A549 treated with Mapracorat at 1 μM for 4 hours (cell line): ENCODE results near the gene OR52N1. TPM values are rescaled to one million over a fixed set of nuclear protein-coding genes. Genes with fewer than 3 reads are reported as not detected.

Experiments used
- total RNA-seq: library from RNA; stranded (reverse); fragments of 200-300 nt; extraction: Qiagen RNA extraction; gene quantifications from 5 replicates; pipeline ENCODE4 v1.2.3, GENCODE V29; 2022

The OR52N1 gene
- total RNA-seq, result not detected in 5 replicates

DNA sequence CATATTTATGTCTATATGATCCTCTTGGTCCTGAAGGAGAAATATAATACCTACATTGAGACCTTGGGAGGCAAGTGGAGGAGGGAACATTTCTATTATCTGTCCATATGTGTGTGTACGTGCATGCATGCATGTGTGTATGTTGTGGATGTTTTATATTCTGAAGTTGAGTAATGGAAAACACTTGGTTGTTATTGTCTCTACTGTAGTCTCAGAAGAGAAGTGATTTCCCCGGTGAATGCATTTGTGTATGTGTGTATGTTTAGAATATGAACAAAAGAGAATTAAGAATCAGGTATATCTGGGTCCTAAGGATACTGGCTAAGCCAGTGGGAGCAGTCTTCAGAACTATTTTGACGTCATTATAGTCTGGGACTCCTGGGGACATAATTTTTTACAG is at the start of gene OR52N1:
TSS of gene OR52N1 (minus strand) at position 101 of the 400 bp plus-strand sequence. CDS start 2,449 bp downstream, outside the sequence.

GRCh38 chr11:5808500-5809121 is 17.5 kb upstream of the OR52N1 start, which contains the start of gene OR52N2:
TSS of gene OR52N2 (plus strand) at chr11:5808924. CDS start at chr11:5820336, 11,412 bp downstream.

GRCh38 chr11:5783255-5783654 is 7.8 kb downstream of the OR52N1 start, which contains the start of gene OR52N5:
TSS of gene OR52N5 (minus strand) at chr11:5783355. CDS start at chr11:5778634, 4,721 bp downstream.

DNA sequence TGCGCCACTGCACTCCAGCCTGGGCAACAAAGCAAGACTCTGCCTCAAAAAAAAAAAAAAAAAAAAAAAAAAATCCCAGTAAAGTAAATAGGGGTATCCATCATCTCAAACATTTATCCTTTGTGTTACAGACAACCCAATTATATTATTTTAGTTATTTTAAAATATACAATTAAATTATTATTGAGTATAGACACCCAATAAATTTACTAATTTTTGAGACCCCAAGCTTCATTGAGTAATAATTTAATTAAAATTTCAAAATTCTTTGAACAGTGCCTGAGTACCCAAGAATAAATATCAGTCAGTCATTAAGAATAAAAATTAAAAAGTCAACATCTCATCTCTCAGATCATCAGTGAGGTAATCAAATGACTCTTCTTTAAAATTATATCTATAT is 37.1 kb downstream of the OR52N1 start, which contains the start of gene OR52N4:
TSS of gene OR52N4 (plus strand) at position 301 of the 400 bp plus-strand sequence. CDS start 498 bp downstream, outside the sequence.

Other genes starting within 250 kb of the OR52N1 start
- not detected in 5 replicates for gene OR52H1, start 242.7 kb downstream of the OR52N1 start, total RNA-seq
- not detected in 5 replicates for gene OR52B6, start 210.4 kb downstream of the OR52N1 start, total RNA-seq
- 8.7 to 9.9 TPM (median 9.2 TPM) in 5 replicates for gene TRIM6, start 194.6 kb downstream of the OR52N1 start, total RNA-seq
- gene TRIM34, start 166.3 kb downstream of the OR52N1 start, total RNA-seq, result 2.9 to 3.7 TPM (median 3.1 TPM) in 5 replicates
- gene TRIM5, start 106.2 kb downstream of the OR52N1 start, total RNA-seq, result 8.7 to 10.9 TPM (median 10.5 TPM) in 5 replicates
- gene TRIM22, start 101.5 kb downstream of the OR52N1 start, total RNA-seq, result 0.80 to 1.4 TPM (median 0.87 TPM) in 5 replicates
- not detected in 5 replicates for gene OR56B1, start 54.8 kb downstream of the OR52N1 start, total RNA-seq
- gene OR52N4, start 37.0 kb downstream of the OR52N1 start, total RNA-seq, result not detected in 5 replicates
- not detected in 5 replicates for gene OR52N5, start 7.9 kb downstream of the OR52N1 start, total RNA-seq
- gene OR52N2, start 17.7 kb upstream of the OR52N1 start, total RNA-seq, result not detected in 5 replicates
- not detected in 5 replicates for gene OR52E6, start 50.6 kb upstream of the OR52N1 start, total RNA-seq
- gene OR52E8, start 66.4 kb upstream of the OR52N1 start, total RNA-seq, result not detected in 5 replicates
- gene OR52E4, start 89.4 kb upstream of the OR52N1 start, total RNA-seq, result not detected in 5 replicates
- gene OR52E5, start 101.9 kb upstream of the OR52N1 start, total RNA-seq, result not detected in 5 replicates
- gene OR56A3, start 151.0 kb upstream of the OR52N1 start, total RNA-seq, result not detected in 5 replicates
- gene OR56A5, start 177.2 kb upstream of the OR52N1 start, total RNA-seq, result not detected in 5 replicates
- gene OR52L1, start 195.7 kb upstream of the OR52N1 start, total RNA-seq, result not detected in 5 replicates
- gene OR56A4, start 215.7 kb upstream of the OR52N1 start, total RNA-seq, result not detected in 5 replicates
- not detected in 5 replicates for gene OR56A1, start 239.5 kb upstream of the OR52N1 start, total RNA-seq